HG02852 (cell line): ENCODE results near the gene MACROD2.

Source experiments
- ATAC-seq: cut with Tn5 transposase; IDR thresholded peaks from one replicate; pipeline ENCODE4 v1.9.1; 2021; ENCODE audit warnings: mild to moderate bottlenecking, moderate library complexity; ENCODE audit not compliant: unreplicated experiment

The MACROD2 gene

GRCh38 chr20:14698125-14698524 lies 702.8 kb downstream of the MACROD2 start:
- ATAC-seq, result no peak

GRCh38 chr20:14698605-14699373 lies 703.5 kb downstream of the MACROD2 start:
- ATAC-seq, result no peak

- ATAC-seq, result no peak
These were observed 705.3 kb downstream of the MACROD2 start for GRCh38 chr20:14700639-14700960.

- no peak for ATAC-seq
These were observed 706.0 kb downstream of the MACROD2 start for GRCh38 chr20:14701326-14701725.

- no peak for ATAC-seq
These were observed 711.2 kb downstream of the MACROD2 start for GRCh38 chr20:14706555-14706954.

GRCh38 chr20:14707026-14707680 lies 711.8 kb downstream of the MACROD2 start:
- ATAC-seq, result no peak

- ATAC-seq, result no peak
These were observed 712.7 kb downstream of the MACROD2 start for GRCh38 chr20:14707865-14708596.

GRCh38 chr20:14709439-14709838 lies 714.1 kb downstream of the MACROD2 start:
- ATAC-seq, result no peak

- ATAC-seq, result no peak
These were observed 715.6 kb downstream of the MACROD2 start for GRCh38 chr20:14710951-14711350.

- ATAC-seq, result no peak
These were observed 716.3 kb downstream of the MACROD2 start for GRCh38 chr20:14711652-14712051.

GRCh38 chr20:14712302-14712739 lies 717.0 kb downstream of the MACROD2 start:
- ATAC-seq, result no peak

- no peak for ATAC-seq
These were observed 720.1 kb downstream of the MACROD2 start for GRCh38 chr20:14715400-14715799.

GRCh38 chr20:14716351-14716801 lies 721.1 kb downstream of the MACROD2 start:
- no peak for ATAC-seq

- no peak for ATAC-seq
These were observed 722.1 kb downstream of the MACROD2 start for GRCh38 chr20:14717134-14717999.

- no peak for ATAC-seq
These were observed 724.9 kb downstream of the MACROD2 start for GRCh38 chr20:14720251-14720650.

GRCh38 chr20:14721926-14722452 lies 726.7 kb downstream of the MACROD2 start:
- no peak for ATAC-seq

GRCh38 chr20:14723614-14724013 lies 728.3 kb downstream of the MACROD2 start:
- ATAC-seq, result no peak

- no peak for ATAC-seq
These were observed 728.7 kb downstream of the MACROD2 start for GRCh38 chr20:14724036-14724435.

GRCh38 chr20:14724468-14724867 lies 729.2 kb downstream of the MACROD2 start:
- no peak for ATAC-seq

- ATAC-seq, result no peak
These were observed 731.3 kb downstream of the MACROD2 start for GRCh38 chr20:14726591-14726990.
